HEK293 (cell line): ENCODE results near the gene STX4.
A peak's percentile ranks its signal among the peaks of the same experiment; 100 is the strongest.

Experiments
- GLI2 ChIP-seq: fragments of 450-650 bp; formaldehyde crosslinking; IDR thresholded peaks from 2 replicates; pipeline ENCODE4; 2017; ENCODE audit warnings: missing biosample characterization, missing genetic modification characterization, low read depth, borderline replicate concordance
- GLIS1 ChIP-seq: fragments of 450-650 bp; formaldehyde crosslinking; IDR thresholded peaks from 2 replicates; pipeline ENCODE4 v1.5.1; 2016; ENCODE audit warnings: missing biosample characterization, missing genetic modification characterization
- MZF1 ChIP-seq: fragments of 450-650 bp; formaldehyde crosslinking; IDR thresholded peaks from 2 replicates; pipeline ENCODE4 v1.5.1; 2017; ENCODE audit warnings: missing biosample characterization, missing genetic modification characterization, borderline replicate concordance
- OSR2 ChIP-seq: fragments of 450-650 bp; formaldehyde crosslinking; IDR thresholded peaks from 2 replicates; pipeline ENCODE4 v1.5.1; 2016; ENCODE audit warnings: missing biosample characterization, missing genetic modification characterization
- PATZ1 ChIP-seq: fragments of 450-650 bp; formaldehyde crosslinking; IDR thresholded peaks from 2 replicates; pipeline ENCODE4 v1.5.1; 2016; ENCODE audit warnings: missing biosample characterization, missing genetic modification characterization
- SCRT2 ChIP-seq: fragments of 450-650 bp; formaldehyde crosslinking; IDR thresholded peaks from 2 replicates; pipeline ENCODE4 v1.5.1; 2016; ENCODE audit warnings: missing biosample characterization, missing genetic modification characterization
- YY1 ChIP-seq: fragments of 450-650 bp; formaldehyde crosslinking; IDR thresholded peaks from 2 replicates; pipeline ENCODE4 v1.5.1; 2018; ENCODE audit warnings: missing biosample characterization, missing genetic modification characterization
- ZBTB20 ChIP-seq: fragments of 450-650 bp; formaldehyde crosslinking; IDR thresholded peaks from 2 replicates; pipeline ENCODE4 v1.5.1; 2016; ENCODE audit warnings: missing biosample characterization, missing genetic modification characterization
- ZBTB7A ChIP-seq: fragments of 450-650 bp; formaldehyde crosslinking; IDR thresholded peaks from 2 replicates; pipeline ENCODE4 v1.5.1; 2016; ENCODE audit warnings: low read depth, missing biosample characterization, missing genetic modification characterization
- ZFP69B ChIP-seq: fragments of 450-650 bp; formaldehyde crosslinking; IDR thresholded peaks from 2 replicates; pipeline ENCODE4 v1.5.1; 2016; ENCODE audit warnings: missing biosample characterization, missing genetic modification characterization
- ZNF148 ChIP-seq: fragments of 450-650 bp; formaldehyde crosslinking; IDR thresholded peaks from 2 replicates; pipeline ENCODE4 v1.5.0; 2017; ENCODE audit warnings: missing biosample characterization, missing genetic modification characterization, borderline replicate concordance
- ZNF211 ChIP-seq: fragments of 450-650 bp; formaldehyde crosslinking; IDR thresholded peaks from 2 replicates; pipeline ENCODE4 v1.5.1; 2016; ENCODE audit warnings: low read depth, missing biosample characterization, missing genetic modification characterization
- ZNF214 ChIP-seq: fragments of 450-650 bp; formaldehyde crosslinking; IDR thresholded peaks from 2 replicates; pipeline ENCODE4 v1.5.1; 2017; ENCODE audit warnings: missing biosample characterization, mild to moderate bottlenecking, missing genetic modification characterization, borderline replicate concordance
- ZNF221 ChIP-seq: fragments of 450-650 bp; formaldehyde crosslinking; IDR thresholded peaks from 2 replicates; pipeline ENCODE4 v1.5.1; 2017; ENCODE audit warnings: missing biosample characterization, missing genetic modification characterization, borderline replicate concordance
- ZNF391 ChIP-seq: fragments of 450-650 bp; formaldehyde crosslinking; IDR thresholded peaks from 2 replicates; pipeline ENCODE4 v1.5.1; 2016; ENCODE audit warnings: low read depth, missing biosample characterization, missing genetic modification characterization, borderline replicate concordance
- ZNF404 ChIP-seq: fragments of 450-650 bp; formaldehyde crosslinking; IDR thresholded peaks from 2 replicates; pipeline ENCODE4 v1.5.1; 2017; ENCODE audit warnings: missing biosample characterization, missing genetic modification characterization
- ZNF544 ChIP-seq: fragments of 450-650 bp; formaldehyde crosslinking; IDR thresholded peaks from 2 replicates; pipeline ENCODE4 v1.5.0; 2017; ENCODE audit warnings: missing biosample characterization, missing genetic modification characterization
- ZNF654 ChIP-seq: fragments of 450-650 bp; formaldehyde crosslinking; IDR thresholded peaks from 2 replicates; pipeline ENCODE4 v1.5.1; 2016; ENCODE audit warnings: low read depth, missing biosample characterization, missing genetic modification characterization
- ZNF704 ChIP-seq: fragments of 450-650 bp; formaldehyde crosslinking; IDR thresholded peaks from 2 replicates; pipeline ENCODE4 v1.5.1; 2016; ENCODE audit warnings: missing biosample characterization, missing genetic modification characterization
- ZSCAN16 ChIP-seq: fragments of 450-650 bp; formaldehyde crosslinking; IDR thresholded peaks from 2 replicates; pipeline ENCODE4 v1.5.1; 2016; ENCODE audit warnings: missing biosample characterization, missing genetic modification characterization
- ZXDB ChIP-seq: fragments of 450-650 bp; formaldehyde crosslinking; IDR thresholded peaks from 2 replicates; pipeline ENCODE4 v1.5.1; 2016; ENCODE audit warnings: missing biosample characterization, missing genetic modification characterization
- TF ChIP-seq, protein P1 (sequence below): sonication (generic); formaldehyde crosslinking; IDR thresholded peaks from 2 replicates; pipeline ENCODE4 v1.8.1; 2022; ENCODE audit warnings: mild to moderate bottlenecking, moderate library complexity, missing genetic modification reagents
- TF ChIP-seq, protein P2 (sequence below): fragments of 450-650 bp; formaldehyde crosslinking; conservative IDR thresholded peaks from 2 replicates; pipeline ENCODE4 v1.5.1; 2016; ENCODE audit warnings: low read depth, missing biosample characterization, missing genetic modification characterization
- TF ChIP-seq, protein P3 (sequence below): fragments of 450-650 bp; formaldehyde crosslinking; IDR thresholded peaks from 2 replicates; pipeline ENCODE4 v1.5.1; 2017; ENCODE audit warnings: missing biosample characterization, missing genetic modification characterization
- TF ChIP-seq, protein P4 (sequence below): fragments of 450-650 bp; formaldehyde crosslinking; IDR thresholded peaks from 2 replicates; pipeline ENCODE4 v1.5.1; 2016; ENCODE audit warnings: missing biosample characterization, missing genetic modification characterization

Gene STX4

DNA sequence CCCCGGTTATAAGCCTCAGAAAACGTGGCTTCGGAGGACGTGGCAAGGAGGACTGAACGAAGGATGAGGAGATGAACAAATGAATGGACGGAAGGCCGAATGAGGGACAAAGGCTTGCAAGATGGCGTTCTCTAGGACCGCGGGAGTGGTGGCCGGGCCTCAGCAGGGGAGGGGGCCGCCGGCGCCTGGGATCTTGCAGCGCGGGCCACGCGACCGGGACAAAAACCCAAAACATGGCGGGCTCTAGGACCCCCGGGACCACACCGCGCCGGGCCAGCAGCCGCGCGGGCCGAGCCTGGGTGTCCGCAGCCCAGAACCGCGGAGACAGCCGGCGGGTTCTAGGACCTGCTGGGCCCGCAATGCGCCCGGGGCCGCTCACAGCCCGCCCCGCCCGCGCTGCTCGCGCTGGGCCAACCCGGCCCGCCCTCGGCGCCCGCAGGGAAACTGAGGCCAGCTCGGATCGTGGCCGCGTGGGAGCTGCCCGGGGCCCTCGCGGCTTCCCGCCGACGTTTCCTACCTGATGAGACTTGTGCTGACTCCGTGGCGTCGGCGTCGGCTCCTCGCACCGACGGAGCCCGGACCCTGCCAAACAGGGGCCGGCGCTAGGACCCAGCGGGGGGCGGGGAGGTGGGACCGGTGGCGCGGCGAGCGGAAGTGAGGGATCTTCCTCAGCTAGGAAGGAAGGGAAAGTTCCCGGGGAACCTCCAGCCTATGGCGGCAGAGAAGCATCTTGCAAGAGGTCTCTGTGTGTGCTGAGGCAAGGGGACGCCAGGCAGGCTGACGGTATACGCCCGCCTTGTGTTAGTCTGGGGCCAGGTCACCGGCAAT is 40.0 kb downstream of the STX4 start (continued):
- no peak for TF ChIP-seq ZNF214 (tag by site-specific recombination)
- no peak; the same call in 1 of the 2 replicates for TF ChIP-seq ZNF704 (tag by site-specific recombination)
- no peak for TF ChIP-seq ZNF211 (tag by site-specific recombination)
- peak; percentile 74 for TF ChIP-seq ZFP69B (tag by site-specific recombination)
- TF ChIP-seq OSR2 (tag by site-specific recombination), result 0 out of 2 replicates have a peak, but pooled peaks have one; percentile 15
- TF ChIP-seq GLIS1 (tag by site-specific recombination), result peak; percentile 48
- no peak for TF ChIP-seq MZF1 (tag by site-specific recombination)
- no peak for TF ChIP-seq ZNF544
- TF ChIP-seq GLI2 (tag by site-specific recombination), result 0 out of 2 replicates have a peak, but pooled peaks have one; percentile 3
- peak; percentile 81 for TF ChIP-seq PATZ1
- TF ChIP-seq ZNF391 (tag by site-specific recombination), result peak; percentile 79
- TF ChIP-seq YY1, result peak; percentile 78
- TF ChIP-seq, protein P1, sequence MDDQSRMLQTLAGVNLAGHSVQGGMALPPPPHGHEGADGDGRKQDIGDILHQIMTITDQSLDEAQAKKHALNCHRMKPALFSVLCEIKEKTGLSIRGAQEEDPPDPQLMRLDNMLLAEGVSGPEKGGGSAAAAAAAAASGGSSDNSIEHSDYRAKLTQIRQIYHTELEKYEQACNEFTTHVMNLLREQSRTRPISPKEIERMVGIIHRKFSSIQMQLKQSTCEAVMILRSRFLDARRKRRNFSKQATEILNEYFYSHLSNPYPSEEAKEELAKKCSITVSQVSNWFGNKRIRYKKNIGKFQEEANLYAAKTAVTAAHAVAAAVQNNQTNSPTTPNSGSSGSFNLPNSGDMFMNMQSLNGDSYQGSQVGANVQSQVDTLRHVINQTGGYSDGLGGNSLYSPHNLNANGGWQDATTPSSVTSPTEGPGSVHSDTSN, result no peak
- TF ChIP-seq ZBTB20, result no peak
- peak; percentile 82; the same call in 1 of the 2 replicates for TF ChIP-seq ZNF148 (tag by site-specific recombination)
- TF ChIP-seq, protein P2, sequence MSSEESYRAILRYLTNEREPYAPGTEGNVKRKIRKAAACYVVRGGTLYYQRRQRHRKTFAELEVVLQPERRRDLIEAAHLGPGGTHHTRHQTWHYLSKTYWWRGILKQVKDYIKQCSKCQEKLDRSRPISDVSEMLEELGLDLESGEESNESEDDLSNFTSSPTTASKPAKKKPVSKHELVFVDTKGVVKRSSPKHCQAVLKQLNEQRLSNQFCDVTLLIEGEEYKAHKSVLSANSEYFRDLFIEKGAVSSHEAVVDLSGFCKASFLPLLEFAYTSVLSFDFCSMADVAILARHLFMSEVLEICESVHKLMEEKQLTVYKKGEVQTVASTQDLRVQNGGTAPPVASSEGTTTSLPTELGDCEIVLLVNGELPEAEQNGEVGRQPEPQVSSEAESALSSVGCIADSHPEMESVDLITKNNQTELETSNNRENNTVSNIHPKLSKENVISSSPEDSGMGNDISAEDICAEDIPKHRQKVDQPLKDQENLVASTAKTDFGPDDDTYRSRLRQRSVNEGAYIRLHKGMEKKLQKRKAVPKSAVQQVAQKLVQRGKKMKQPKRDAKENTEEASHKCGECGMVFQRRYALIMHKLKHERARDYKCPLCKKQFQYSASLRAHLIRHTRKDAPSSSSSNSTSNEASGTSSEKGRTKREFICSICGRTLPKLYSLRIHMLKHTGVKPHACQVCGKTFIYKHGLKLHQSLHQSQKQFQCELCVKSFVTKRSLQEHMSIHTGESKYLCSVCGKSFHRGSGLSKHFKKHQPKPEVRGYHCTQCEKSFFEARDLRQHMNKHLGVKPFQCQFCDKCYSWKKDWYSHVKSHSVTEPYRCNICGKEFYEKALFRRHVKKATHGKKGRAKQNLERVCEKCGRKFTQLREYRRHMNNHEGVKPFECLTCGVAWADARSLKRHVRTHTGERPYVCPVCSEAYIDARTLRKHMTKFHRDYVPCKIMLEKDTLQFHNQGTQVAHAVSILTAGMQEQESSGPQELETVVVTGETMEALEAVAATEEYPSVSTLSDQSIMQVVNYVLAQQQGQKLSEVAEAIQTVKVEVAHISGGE (tag by site-specific recombination), result no peak; the same call in 1 of the 2 replicates
- TF ChIP-seq ZBTB7A (tag by site-specific recombination), result peak; percentile 61
- TF ChIP-seq ZNF654 (tag by site-specific recombination), result no peak
- peak; percentile 9; the same call in 1 of the 2 replicates for TF ChIP-seq ZNF221 (tag by site-specific recombination)
- peak; percentile 81 for TF ChIP-seq ZXDB (tag by site-specific recombination)
- TF ChIP-seq ZSCAN16 (tag by site-specific recombination), result no peak
- TF ChIP-seq, protein P3, sequence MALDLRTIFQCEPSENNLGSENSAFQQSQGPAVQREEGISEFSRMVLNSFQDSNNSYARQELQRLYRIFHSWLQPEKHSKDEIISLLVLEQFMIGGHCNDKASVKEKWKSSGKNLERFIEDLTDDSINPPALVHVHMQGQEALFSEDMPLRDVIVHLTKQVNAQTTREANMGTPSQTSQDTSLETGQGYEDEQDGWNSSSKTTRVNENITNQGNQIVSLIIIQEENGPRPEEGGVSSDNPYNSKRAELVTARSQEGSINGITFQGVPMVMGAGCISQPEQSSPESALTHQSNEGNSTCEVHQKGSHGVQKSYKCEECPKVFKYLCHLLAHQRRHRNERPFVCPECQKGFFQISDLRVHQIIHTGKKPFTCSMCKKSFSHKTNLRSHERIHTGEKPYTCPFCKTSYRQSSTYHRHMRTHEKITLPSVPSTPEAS, result no peak
- TF ChIP-seq, protein P4, sequence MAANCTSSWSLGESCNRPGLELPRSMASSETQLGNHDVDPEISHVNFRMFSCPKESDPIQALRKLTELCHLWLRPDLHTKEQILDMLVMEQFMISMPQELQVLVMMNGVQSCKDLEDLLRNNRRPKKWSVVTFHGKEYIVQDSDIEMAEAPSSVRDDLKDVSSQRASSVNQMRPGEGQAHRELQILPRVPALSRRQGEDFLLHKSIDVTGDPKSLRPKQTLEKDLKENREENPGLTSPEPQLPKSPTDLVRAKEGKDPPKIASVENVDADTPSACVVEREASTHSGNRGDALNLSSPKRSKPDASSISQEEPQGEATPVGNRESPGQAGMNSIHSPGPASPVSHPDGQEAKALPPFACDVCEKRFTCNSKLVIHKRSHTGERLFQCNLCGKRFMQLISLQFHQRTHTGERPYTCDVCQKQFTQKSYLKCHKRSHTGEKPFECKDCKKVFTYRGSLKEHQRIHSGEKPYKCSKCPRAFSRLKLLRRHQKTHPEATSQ (tag by site-specific recombination), result peak; percentile 34; the same call in 1 of the 2 replicates
- TF ChIP-seq SCRT2 (tag by site-specific recombination), result no peak
- no peak for TF ChIP-seq ZNF404 (tag by site-specific recombination)
